ENCODE data around the gene FBXL5.

The FBXL5 gene

GRCh38 chr4:15557786-15558550, 97.2 kb downstream of the FBXL5 start:
- no peak for DNase-seq (ENCODE audit: low spot score)

- DNase-seq (ENCODE audit: low spot score) = no peak
Observed at GRCh38 chr4:15556511-15557092, 98.6 kb downstream of the FBXL5 start.
